Loucy (cell line): ENCODE results near the gene FRRS1L.

Source experiments
- EZH2phosphoT487 ChIP-seq: fragments of 200-600 bp; IDR thresholded peaks from 2 replicates; pipeline ENCODE4 v1.6.1; 2018; ENCODE audit warnings: antibody characterized with exemption, mild to moderate bottlenecking, moderate library complexity, borderline replicate concordance
- TF ChIP-seq, protein P1 (sequence below): fragments of 200-600 bp; sonication (generic); conservative IDR thresholded peaks from 2 replicates; pipeline ENCODE4 v1.5.1; 2014; ENCODE audit warnings: mild to moderate bottlenecking, antibody characterized with exemption, low read length

DNA sequence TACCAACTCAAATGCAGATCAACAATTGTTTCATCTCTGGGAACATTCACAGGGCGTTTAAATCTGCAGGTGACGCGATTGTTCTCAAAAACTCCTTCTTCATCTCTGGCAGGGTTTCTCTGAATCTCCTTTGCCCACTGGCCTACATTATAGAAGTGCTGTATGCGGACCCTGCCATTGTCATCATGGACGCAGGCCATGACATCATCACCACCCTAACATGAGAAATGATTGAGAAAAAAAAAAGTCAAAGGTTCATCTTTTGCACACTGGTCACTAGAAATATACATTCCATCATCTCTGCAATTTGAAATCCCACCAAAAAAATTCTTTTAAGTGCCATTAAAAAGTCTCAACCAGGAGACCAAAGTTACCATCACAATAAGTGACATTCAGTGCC is 25.7 kb downstream of the FRRS1L start:
- TF ChIP-seq, protein P1, sequence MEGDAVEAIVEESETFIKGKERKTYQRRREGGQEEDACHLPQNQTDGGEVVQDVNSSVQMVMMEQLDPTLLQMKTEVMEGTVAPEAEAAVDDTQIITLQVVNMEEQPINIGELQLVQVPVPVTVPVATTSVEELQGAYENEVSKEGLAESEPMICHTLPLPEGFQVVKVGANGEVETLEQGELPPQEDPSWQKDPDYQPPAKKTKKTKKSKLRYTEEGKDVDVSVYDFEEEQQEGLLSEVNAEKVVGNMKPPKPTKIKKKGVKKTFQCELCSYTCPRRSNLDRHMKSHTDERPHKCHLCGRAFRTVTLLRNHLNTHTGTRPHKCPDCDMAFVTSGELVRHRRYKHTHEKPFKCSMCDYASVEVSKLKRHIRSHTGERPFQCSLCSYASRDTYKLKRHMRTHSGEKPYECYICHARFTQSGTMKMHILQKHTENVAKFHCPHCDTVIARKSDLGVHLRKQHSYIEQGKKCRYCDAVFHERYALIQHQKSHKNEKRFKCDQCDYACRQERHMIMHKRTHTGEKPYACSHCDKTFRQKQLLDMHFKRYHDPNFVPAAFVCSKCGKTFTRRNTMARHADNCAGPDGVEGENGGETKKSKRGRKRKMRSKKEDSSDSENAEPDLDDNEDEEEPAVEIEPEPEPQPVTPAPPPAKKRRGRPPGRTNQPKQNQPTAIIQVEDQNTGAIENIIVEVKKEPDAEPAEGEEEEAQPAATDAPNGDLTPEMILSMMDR: no peak
- no peak for TF ChIP-seq EZH2phosphoT487
